BLaER1 (cell line): ENCODE measurements around the gene FMNL2.

ENCODE experiments used
- H3K27ac ChIP-seq: shearing (Covaris generic); formaldehyde crosslinking; 2 replicates; pipeline ENCODE4 v1.8.1; 2022
- H3K27me3 ChIP-seq: shearing (Covaris generic); formaldehyde crosslinking; 2 replicates; pipeline ENCODE4 v1.8.1; 2022
- H3K36me3 ChIP-seq: shearing (Covaris generic); formaldehyde crosslinking; 2 replicates; pipeline ENCODE4 v1.8.1; 2022
- H3K4me1 ChIP-seq: shearing (Covaris generic); formaldehyde crosslinking; 2 replicates; pipeline ENCODE4 v1.8.1; 2022
- H3K4me2 ChIP-seq: shearing (Covaris generic); formaldehyde crosslinking; 2 replicates; pipeline ENCODE4 v1.8.1; 2022
- H3K4me3 ChIP-seq: shearing (Covaris generic); formaldehyde crosslinking; 2 replicates; pipeline ENCODE4 v1.8.1; 2022
- H3K9ac ChIP-seq: shearing (Covaris generic); formaldehyde crosslinking; 2 replicates; pipeline ENCODE4 v1.8.1; 2022
- H3K9me3 ChIP-seq: shearing (Covaris generic); formaldehyde crosslinking; 2 replicates; pipeline ENCODE4 v1.8.1; 2022
- H4K20me1 ChIP-seq: shearing (Covaris generic); formaldehyde crosslinking; 2 replicates; pipeline ENCODE4 v1.8.1; 2022
- Cebpa-rat ChIP-seq: shearing (Covaris generic); IDR thresholded peaks from 2 replicates; pipeline ENCODE4 v1.8.1; 2022

The FMNL2 gene

DNA sequence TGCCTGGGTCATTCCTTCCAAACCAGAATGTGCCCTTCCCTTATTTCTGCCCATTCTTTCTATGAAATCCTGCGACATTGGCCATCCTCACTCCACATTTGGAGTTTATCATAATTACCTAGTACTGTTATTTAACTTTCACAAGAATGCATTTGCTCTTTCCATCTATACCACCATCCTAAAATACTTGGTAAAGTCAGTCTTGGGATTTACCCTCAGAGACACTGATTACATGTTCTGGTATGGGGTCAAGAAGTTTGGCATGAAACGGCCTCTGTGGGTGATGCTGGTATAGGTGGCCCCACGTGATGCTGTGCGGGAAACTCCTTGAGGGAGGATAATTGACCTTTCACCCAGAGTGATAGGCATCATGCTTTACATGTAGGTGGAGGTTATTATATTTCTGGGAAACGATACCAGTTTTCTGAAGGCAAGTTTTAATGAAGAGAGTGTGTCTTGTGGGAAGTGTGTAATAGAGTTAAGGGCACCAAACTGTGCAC lies 123.5 kb downstream of the FMNL2 start:
- no peak overlapping the region for H3K27ac ChIP-seq
- H3K9me3 ChIP-seq, result peaks cover 4% of the 10 kb centered on the region; the same call in 1 of the 2 replicates
- peaks cover 5% of the 10 kb centered on the region; the same call in 1 of the 2 replicates for H3K4me1 ChIP-seq
- no peak overlapping the region for H3K9ac ChIP-seq
- peaks cover 99% of the 10 kb centered on the region for H4K20me1 ChIP-seq
- peaks cover 31% of the 10 kb centered on the region for H3K36me3 ChIP-seq
- no peak overlapping the region for H3K4me3 ChIP-seq
- no peak overlapping the region for H3K4me2 ChIP-seq
- no peaks in the 10 kb centered on the region for H3K27me3 ChIP-seq
- no peak for TF ChIP-seq Cebpa-rat

DNA sequence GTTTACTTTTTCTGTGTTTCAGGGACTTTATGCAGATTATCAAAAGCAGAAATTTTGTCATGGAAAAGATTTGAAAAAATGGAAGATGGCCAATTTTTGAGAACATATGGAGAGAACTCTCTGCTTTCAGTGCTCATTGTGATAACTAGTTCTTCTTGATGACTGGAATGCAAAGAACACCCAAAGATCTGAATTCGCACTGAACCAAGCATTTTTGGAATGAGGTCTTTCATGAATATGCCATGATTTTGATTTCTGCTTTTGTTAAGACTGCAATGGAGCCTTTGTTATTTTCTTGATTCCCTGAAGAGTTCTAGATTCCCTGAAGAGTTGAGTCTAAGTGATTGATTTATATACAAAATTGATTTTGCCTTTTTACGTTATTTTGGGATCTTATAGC lies 124.1 kb downstream of the FMNL2 start:
- peaks cover 99% of the 10 kb centered on the region for H4K20me1 ChIP-seq
- H3K36me3 ChIP-seq, result peaks cover 29% of the 10 kb centered on the region
- TF ChIP-seq Cebpa-rat, result no peak
- H3K9ac ChIP-seq, result no peak overlapping the region
- no peaks in the 10 kb centered on the region for H3K27me3 ChIP-seq
- peaks cover 4% of the 10 kb centered on the region; the same call in 1 of the 2 replicates for H3K9me3 ChIP-seq
- no peak overlapping the region for H3K4me3 ChIP-seq
- peaks cover 11% of the 10 kb centered on the region for H3K4me1 ChIP-seq
- H3K4me2 ChIP-seq, result no peak overlapping the region
- H3K27ac ChIP-seq, result no peak overlapping the region

DNA sequence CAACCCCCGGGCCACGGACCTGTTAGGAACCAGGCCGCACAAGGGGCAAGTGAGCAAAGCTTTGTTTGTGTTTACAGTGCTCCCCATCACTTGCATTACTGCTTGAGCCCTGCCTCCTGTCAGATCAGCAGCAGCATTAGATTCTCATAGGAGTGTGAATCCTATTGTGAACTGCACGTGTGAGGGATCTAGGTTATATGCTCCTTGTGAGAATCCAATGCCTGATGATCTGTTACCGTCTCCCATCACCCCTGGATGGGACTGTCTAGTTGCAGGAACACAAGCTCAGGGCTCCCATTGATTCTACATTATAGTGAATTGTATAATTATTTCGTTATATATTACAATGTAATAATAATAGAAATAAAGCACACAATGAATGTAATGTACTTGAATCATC lies 125.6 kb downstream of the FMNL2 start:
- H3K27ac ChIP-seq, result no peak overlapping the region
- H3K4me2 ChIP-seq, result no peak overlapping the region
- peaks cover 99% of the 10 kb centered on the region for H4K20me1 ChIP-seq
- H3K4me3 ChIP-seq, result no peak overlapping the region
- no peak overlapping the region for H3K9ac ChIP-seq
- TF ChIP-seq Cebpa-rat, result no peak
- no peaks in the 10 kb centered on the region for H3K27me3 ChIP-seq
- peaks cover 25% of the 10 kb centered on the region for H3K4me1 ChIP-seq
- no peaks in the 10 kb centered on the region for H3K9me3 ChIP-seq
- H3K36me3 ChIP-seq, result peaks cover 16% of the 10 kb centered on the region

- Histone ChIP-seq H3K27me3 (no peaks in the 10 kb centered on the region), H3K9ac (no peak overlapping the region), H3K9me3 (no peaks in the 10 kb centered on the region), H3K27ac (no peak overlapping the region), H4K20me1 (peaks cover 99% of the 10 kb centered on the region), H3K36me3 (peaks cover 12% of the 10 kb centered on the region), H3K4me1 (peaks cover 41% of the 10 kb centered on the region), H3K4me3 (no peak overlapping the region), H3K4me2 (no peak overlapping the region)
- TF ChIP-seq Cebpa-rat, result no peak
Measured at GRCh38 chr2:152462120-152462519, 127.1 kb downstream of the FMNL2 start.

- Histone ChIP-seq H3K9ac (no peak overlapping the region), H3K4me1 (peaks cover 47% of the 10 kb centered on the region), H4K20me1 (peaks cover 99% of the 10 kb centered on the region), H3K9me3 (no peaks in the 10 kb centered on the region), H3K36me3 (peaks cover 9% of the 10 kb centered on the region), H3K27me3 (no peaks in the 10 kb centered on the region), H3K4me2 (no peak overlapping the region), H3K27ac (no peak overlapping the region), H3K4me3 (no peak overlapping the region)
- no peak for TF ChIP-seq Cebpa-rat
Measured at GRCh38 chr2:152462779-152463178, 127.8 kb downstream of the FMNL2 start.

DNA sequence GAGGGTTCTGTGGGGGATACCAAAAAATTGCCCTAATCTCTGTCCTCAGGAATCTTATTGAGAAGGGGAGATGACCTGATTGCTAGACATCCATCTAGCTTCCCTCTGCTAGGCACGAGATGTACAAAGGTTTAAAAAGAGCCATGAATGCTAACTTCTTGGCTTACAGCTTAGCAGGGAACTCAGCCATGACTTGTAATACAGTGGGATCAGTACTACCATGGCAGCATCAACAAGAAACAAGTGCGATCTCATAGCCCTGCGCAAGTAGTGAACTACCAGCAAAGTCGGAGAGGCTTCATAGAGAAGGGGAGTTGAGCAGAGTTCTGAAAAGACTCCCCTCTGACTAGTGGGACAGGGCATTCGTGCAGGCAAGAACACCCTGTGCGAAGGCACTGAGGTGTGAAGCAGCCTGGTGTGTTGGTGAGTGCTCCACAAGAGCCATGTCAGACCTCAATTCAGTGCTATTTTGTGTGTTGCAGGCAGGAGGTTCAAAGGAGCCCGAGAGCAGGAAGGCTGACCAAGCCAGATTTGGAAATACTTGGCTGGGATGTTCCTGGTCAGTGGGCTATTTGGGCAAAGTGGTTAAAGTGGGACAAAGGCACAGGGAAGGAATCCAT lies 130.0 kb downstream of the FMNL2 start:
- no peak for TF ChIP-seq Cebpa-rat
- Histone ChIP-seq H3K36me3 (no peaks in the 10 kb centered on the region), H3K9ac (no peak overlapping the region), H4K20me1 (peaks cover 99% of the 10 kb centered on the region), H3K4me2 (peak overlapping the region; percentile 61), H3K27me3 (no peaks in the 10 kb centered on the region), H3K9me3 (no peaks in the 10 kb centered on the region), H3K4me1 (peaks cover 69% of the 10 kb centered on the region), H3K27ac (no peak overlapping the region; the same call in 1 of the 2 replicates), H3K4me3 (no peak overlapping the region)

DNA sequence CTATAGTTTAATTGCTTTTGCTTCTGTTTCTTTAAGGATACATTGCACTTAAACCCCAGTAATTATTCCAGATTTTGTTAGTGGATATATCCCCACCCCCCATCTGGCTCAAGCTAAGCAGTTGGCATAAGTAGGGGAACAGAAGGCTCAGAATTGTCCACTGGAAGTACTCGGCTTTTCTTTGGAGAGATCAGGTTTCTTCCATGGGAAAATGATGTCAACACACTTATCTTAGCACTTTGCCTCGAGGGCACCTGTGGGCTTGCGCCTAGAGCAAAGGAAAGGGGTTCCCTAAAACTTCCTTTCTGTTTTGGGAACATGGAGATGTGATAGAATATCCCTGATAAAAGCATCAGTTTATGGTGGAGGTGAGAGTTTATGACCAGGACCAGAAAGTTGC lies 130.6 kb downstream of the FMNL2 start:
- Histone ChIP-seq H4K20me1 (peaks cover 99% of the 10 kb centered on the region), H3K4me3 (no peak overlapping the region), H3K4me1 (peaks cover 75% of the 10 kb centered on the region), H3K4me2 (peak overlapping the region; percentile 61), H3K27ac (no peak overlapping the region), H3K9ac (no peak overlapping the region), H3K27me3 (no peaks in the 10 kb centered on the region), H3K9me3 (no peaks in the 10 kb centered on the region), H3K36me3 (peaks cover 5% of the 10 kb centered on the region; the same call in 1 of the 2 replicates)
- no peak for TF ChIP-seq Cebpa-rat

DNA sequence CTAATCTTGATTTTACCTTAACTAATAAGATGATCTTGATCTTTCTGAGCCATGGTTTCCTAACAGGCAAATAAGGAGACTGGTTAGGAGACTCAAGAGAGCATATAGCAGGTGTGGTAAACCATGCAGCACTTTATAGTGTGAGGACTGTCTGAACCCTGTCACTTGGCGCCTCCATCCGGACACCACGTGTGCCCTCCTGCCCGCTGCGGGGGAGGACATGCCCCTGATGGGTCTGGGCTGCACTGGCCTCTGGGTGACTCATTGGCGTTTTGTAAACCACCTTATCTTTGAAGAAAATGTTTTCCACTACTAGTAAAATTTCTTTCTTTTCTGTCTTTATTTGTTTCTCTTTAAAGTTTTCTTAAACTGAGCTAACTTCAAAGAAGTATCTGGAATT lies 131.1 kb downstream of the FMNL2 start:
- Histone ChIP-seq H3K36me3 (peaks cover 7% of the 10 kb centered on the region; the same call in 1 of the 2 replicates), H4K20me1 (peaks cover 99% of the 10 kb centered on the region), H3K27me3 (no peaks in the 10 kb centered on the region), H3K4me1 (peaks cover 80% of the 10 kb centered on the region), H3K9me3 (no peaks in the 10 kb centered on the region), H3K27ac (no peak overlapping the region), H3K9ac (no peak overlapping the region), H3K4me3 (no peak overlapping the region), H3K4me2 (peak overlapping the region; percentile 61)
- no peak for TF ChIP-seq Cebpa-rat

DNA sequence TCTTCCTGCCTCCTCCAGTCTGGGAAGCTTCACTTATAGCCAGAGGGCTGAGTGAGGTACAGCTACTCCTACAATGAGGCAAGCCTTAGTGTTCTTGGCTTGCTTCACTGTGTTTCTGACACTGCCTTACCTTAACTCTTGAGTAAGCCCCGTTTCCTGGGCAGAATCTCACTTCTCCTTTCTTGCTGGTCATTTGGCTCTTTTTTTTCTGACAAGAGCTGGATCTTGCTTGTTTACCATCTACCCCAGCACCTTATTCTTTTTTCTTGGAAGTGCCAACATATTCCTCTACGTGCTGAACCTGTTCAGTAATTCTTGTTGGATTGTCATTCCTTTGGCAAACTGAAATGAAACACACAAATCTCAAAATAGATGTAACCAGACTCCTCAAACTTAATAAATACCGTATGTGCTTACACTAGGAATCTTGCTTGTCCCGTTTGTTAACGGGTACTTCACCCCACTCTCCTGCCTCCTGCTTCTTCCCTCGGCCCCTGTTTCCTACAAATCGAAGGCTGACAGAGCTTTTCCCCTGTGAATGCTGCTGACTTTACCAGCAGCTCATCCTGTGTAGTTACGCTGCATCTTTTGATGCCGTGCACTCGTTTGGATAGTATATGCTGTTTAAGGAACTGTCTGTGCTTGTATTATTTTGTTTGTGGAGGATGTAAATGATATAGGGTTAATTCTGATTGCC lies 132.2 kb downstream of the FMNL2 start:
- Histone ChIP-seq H4K20me1 (peaks cover 100% of the 10 kb centered on the region), H3K4me2 (peak overlapping the region; percentile 61), H3K4me3 (no peak overlapping the region), H3K27ac (peak overlapping the region; percentile 19; the same call in 1 of the 2 replicates), H3K9me3 (no peaks in the 10 kb centered on the region), H3K4me1 (peaks cover 86% of the 10 kb centered on the region), H3K27me3 (no peaks in the 10 kb centered on the region), H3K36me3 (peaks cover 7% of the 10 kb centered on the region; the same call in 1 of the 2 replicates), H3K9ac (0 out of 2 replicates have a peak overlapping the region, but pooled peaks have one; percentile 2)
- no peak for TF ChIP-seq Cebpa-rat
